ENCODE data around the gene RAD51B.

RAD51B gene

GRCh38 chr14:68511129-68512047 lies 691.8 kb downstream of the RAD51B start:
- DNase-seq = no peak
- intact Hi-C loops (cut with DNase I) = no loop called here

- no peak for DNase-seq
- intact Hi-C loops (cut with DNase I) = no loop called here
Observed at GRCh38 chr14:68512088-68512487, 692.5 kb downstream of the RAD51B start.

DNA sequence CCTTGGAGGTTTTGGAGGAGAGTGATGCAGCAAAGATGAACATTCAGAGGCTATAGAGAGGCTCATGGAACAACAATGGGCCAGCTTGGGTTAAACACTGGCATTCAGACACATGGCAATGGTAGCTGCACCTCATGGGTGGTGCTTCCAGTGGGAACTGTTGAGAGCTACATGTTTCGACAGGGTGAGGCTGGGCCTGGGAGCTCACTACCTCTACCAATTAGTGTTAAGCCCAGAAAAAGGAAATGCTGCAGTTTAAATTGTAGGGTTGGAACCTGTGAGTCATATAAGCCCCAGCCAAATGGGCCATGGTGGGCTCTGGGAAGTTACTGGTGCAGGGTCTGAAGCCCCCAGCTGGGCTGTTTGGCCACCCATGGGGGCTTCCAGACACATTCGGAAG lies 693.6 kb downstream of the RAD51B start:
- DNase-seq = no peak
- intact Hi-C loops (cut with DNase I) = no loop called here

DNA sequence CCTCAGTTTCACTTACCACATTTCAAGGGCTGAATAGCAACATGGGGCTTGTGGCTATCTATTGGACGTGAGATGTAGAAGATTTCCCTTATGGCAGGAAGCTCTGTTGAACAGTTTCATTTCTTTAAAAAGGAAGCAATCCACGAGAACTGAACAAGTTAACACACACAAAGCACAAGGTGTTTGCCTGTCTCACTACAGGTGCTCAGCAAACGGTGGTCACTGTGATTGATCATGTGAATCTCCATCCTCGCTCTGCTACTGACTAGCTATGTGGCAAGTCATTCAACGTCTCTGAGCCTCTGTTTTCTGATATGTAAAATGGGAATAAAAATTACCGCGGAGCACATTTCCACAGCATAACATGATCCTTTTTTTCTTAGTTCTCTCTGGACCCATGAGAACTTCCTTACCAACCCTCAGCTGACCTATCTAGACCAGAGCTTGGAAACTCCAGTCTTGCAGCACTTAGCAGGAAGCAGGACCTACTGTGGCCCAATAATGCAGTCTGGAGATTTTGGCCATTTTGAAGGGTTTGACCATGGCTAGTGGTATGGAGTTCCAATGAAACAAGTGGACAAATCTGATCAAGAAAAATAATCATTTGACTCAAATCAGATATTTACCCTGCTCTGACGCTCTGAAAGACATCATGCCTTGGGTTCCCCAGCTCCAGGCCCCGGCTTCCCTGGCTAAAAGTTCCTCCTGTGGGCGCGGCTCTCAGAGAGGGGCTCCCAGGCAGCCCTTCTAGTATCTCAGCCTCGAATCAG lies 694.4 kb downstream of the RAD51B start:
- DNase-seq = no peak
- intact Hi-C loops (cut with DNase I) = no loop called here

GRCh38 chr14:68514608-68515194 lies 695.1 kb downstream of the RAD51B start:
- DNase-seq = no peak
- intact Hi-C loops (cut with DNase I) = no loop called here

DNA sequence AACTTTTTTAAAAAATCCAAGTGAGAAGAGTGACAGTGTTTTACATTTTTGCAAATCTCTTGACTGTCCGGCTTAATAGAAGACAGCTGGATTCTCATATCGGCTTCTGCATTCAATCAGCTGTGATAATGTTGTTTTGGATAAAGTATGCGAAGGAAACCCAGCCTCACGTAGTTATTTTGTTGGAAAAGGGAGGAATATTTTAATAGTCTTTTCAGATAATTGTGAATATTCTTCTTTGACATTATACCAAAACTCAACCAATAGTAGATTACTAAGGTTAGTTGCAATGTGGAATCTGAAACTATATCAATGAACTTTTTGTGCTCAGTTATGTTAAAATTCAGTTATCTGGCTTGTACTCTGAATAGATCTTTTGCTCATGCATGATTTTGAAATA lies 696.8 kb downstream of the RAD51B start:
- intact Hi-C loops (cut with DNase I) = no loop called here
- no peak for DNase-seq

- intact Hi-C loops (cut with DNase I) = no loop called here
- DNase-seq = peak in 1 of 42 donors; percentile 41
Observed at GRCh38 chr14:68518166-68518565, 698.6 kb downstream of the RAD51B start.

DNA sequence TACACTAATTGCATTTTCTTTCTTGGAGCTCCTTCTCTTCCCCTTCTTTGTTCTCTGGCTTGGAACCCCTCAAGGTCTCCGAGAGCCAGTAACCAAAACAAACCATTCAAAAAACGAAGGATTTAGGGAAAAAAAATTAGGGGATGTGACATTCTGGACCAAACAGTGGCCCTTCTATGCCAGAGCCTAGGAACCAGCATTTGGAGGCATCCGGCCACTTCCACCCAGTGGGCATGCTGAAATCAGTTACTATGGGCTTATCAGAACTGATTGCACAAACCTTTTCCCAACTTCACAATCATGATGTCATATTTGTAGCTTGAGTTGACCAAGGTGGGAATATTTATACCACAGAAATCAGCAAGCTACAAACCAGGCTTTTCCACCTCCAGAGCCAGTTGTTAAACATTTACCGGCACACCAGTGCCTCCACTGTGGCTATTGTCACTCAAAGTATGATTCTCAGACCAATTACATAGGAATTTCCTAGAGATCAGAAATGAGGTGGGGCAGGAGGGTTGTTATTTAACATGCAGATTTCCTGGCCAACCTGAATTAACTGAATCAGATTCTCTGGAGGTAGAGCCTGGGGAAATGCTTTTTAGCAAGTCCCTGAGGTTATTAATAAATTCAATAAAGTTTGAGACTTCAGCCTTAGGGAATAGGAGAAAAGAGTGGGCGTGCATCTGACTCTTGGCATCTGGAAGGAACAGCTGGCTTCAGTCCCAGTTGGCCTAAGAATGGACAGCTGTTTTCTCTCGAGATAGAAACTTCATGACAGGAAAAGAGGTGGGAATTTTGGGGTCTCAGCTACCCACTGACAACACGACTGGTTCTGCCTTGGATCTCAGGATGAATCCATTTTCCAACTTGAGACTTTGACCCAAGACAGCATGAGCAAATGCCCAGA lies 699.4 kb downstream of the RAD51B start:
- peak in 1 of 42 donors; percentile 54 for DNase-seq
- intact Hi-C loops (cut with DNase I) = no loop called here

GRCh38 chr14:68519671-68520187 lies 700.1 kb downstream of the RAD51B start:
- DNase-seq = no peak
- intact Hi-C loops (cut with DNase I) = no loop called here

DNA sequence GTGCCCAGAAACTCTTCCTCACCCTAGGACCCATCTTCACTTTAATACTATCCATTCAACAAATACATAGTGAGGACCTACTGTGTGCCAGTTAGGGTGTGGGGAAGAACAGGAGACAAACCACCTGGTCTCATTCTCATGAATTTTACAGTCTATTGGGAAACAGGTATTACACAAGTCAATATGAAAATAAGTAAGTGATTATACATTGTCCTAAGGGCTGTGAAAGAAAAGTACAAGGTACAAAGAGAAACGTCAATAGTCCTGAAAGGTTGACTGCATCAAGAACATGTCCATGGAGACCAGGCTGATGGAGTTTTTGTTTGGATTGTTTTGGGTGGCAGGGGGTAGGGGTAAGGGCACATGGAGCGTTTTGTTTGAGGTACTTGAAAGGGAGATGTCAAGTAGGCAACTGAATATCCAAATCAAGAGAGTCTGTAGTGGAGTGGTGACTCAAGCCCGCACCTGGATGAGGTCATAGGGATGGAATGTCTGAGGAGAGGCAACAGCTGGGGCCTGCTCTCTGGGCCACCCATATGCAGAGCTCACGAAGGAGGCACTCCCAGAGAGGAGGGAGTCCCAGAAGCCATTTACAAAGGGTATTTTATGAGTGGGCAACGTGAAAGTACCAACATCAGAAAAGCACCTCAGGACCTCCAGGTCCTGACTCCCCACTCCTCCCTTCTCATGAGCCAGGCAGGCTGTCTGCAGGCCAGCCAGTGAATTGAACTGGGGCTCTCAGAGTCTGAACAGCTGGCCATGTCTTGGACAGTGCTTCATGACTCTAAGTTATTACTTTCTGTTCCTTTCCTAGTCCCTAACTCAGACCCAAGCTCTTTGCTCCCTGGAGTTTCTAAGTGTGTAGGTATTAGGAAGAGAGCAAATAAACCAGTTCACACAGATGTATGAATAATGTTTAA lies 701.3 kb downstream of the RAD51B start:
- intact Hi-C loops (cut with DNase I) = no loop called here
- no peak for DNase-seq

DNA sequence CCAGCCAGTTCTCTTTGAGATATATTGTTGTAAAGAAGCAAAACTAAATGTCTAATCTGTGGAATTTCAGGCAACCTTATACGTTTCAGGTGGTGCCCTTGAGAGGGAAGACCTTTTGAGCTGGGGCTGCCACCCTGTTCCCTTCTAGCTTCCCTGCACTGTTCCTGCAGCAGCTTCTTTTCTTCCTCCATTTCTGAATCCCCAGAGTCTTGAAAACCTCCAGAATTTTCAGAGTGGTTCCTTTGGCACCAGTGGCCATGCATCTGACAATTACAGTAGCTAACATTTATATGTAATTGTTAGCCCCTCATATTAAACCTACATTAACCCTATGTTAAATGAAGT lies 702.0 kb downstream of the RAD51B start:
- DNase-seq = no peak
- intact Hi-C loops (cut with DNase I) = no loop called here

- intact Hi-C loops (cut with DNase I) = no loop called here
- no peak for DNase-seq
Observed at GRCh38 chr14:68521961-68522509, 702.5 kb downstream of the RAD51B start.

- no peak for DNase-seq
- intact Hi-C loops (cut with DNase I) = no loop called here
Observed at GRCh38 chr14:68522510-68523325, 703.1 kb downstream of the RAD51B start.

GRCh38 chr14:68523326-68523610 lies 703.7 kb downstream of the RAD51B start:
- intact Hi-C loops (cut with DNase I) = no loop called here
- DNase-seq = no peak

GRCh38 chr14:68523989-68524725 lies 704.6 kb downstream of the RAD51B start:
- DNase-seq = no peak
- intact Hi-C loops (cut with DNase I) = no loop called here

DNA sequence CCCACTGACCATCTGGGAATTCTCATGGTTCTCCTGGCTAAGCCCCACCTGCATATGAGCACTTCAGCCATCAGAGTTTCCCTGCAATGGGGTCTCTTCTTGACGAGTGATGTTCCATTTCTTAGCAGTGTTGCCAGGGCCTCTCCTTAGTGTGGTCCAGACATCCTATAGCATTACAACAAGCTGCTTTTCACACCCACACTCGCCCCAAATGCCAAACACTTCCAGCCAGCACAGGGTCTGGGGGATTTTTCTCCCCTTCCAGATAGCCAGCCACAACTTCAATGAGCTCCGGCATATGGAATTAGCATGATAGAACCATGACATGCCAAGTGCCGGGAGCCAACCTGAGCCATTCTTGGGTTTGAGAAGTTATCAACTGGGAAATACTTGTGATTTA lies 705.9 kb downstream of the RAD51B start:
- DNase-seq = no peak
- intact Hi-C loops (cut with DNase I) = no loop called here
